Activated T-helper 1 cell treated with anti-CD3 and anti-CD28 coated beads, Interleukin-12 subunit alpha, Interleukin-12 subunit beta, Interleukin-2, Interleukin-4 antibody, amounts not matched to agents 30 ng/mL and 10 ng/mL and 1 ng/mL, durations not matched to agents 14 hours and 24 hours and 36 hours (primary cell): ENCODE data around the gene GPR3. TPM values are rescaled to one million over a fixed set of nuclear protein-coding genes. Genes with fewer than 3 reads are reported as not detected.
"Not testable (repeated sequence)": the region's sequence is repeated elsewhere in the genome, so short reads cannot be mapped to it uniquely, and the experiment has no call there.

Experiments used
- DNase-seq: peaks from one replicate; pipeline ENCODE4 v3.0.0; 2021; ENCODE audit warnings: low spot score
- H3K27ac Mint-ChIP-seq: one replicate; pipeline ENCODE4 v1.8.0; 2021; ENCODE audit warnings: mild to moderate bottlenecking, mixed read lengths
- H3K27me3 Mint-ChIP-seq: one replicate; pipeline ENCODE4 v1.8.0; 2022; ENCODE audit warnings: mild to moderate bottlenecking, moderate library complexity, mixed read lengths; ENCODE audit not compliant: insufficient read depth
- H3K36me3 Mint-ChIP-seq: one replicate; pipeline ENCODE4 v1.8.0; 2021; ENCODE audit warnings: low read depth, mixed read lengths
- H3K4me1 Mint-ChIP-seq: one replicate; pipeline ENCODE4 v1.8.0; 2021; ENCODE audit warnings: low read depth, mixed read lengths
- H3K4me3 Mint-ChIP-seq: one replicate; pipeline ENCODE4 v1.8.0; 2021; ENCODE audit warnings: mild to moderate bottlenecking, moderate library complexity, mixed read lengths
- H3K9me3 Mint-ChIP-seq: one replicate; pipeline ENCODE4 v1.8.0; 2021; ENCODE audit warnings: mixed read lengths
- intact Hi-C: fragments of 100-400 bp; cut with micrococcal nuclease; formaldehyde crosslinking; loops from one replicate; pipeline ENCODE4 v1.15.1; 2024
- total RNA-seq: library from RNA; stranded (reverse); gene quantifications from 2 replicates; pipeline ENCODE4 v1.2.3, GENCODE V29; 2022

The GPR3 gene
- total RNA-seq, 1 donor from 2014 or later, result 4.0 TPM

DNA sequence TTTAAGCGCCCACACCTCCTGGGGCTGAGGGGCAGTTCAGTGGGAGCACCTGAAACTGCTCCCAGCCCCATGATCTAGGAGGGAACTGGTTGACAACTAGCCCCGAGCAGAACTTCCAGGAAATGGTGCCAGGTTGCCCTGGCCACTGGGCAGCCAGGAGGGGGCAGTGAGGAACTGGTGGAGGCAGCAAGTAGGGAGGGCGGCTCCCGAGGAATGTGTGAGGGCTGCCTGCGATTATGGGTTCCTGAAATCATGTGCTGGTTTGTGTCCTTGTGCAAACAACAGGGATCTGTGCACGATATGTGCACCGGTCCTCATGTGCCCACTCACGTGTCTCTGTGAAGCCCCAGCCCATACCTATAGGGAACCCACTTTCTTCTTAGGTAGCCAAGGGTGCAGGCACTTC lies 9.9 kb downstream of the GPR3 start:
- Mint-ChIP-seq H3K27ac (no peak overlapping the region), H3K27me3 (no peaks in the 10 kb centered on the region), H3K4me1 (peaks cover 6% of the 10 kb centered on the region), H3K9me3 (no peaks in the 10 kb centered on the region), H3K4me3 (no peak overlapping the region), H3K36me3 (peaks cover 11% of the 10 kb centered on the region)
- intact Hi-C loops, result no loop called here
- DNase-seq, result no peak

GRCh38 chr1:27403065-27403726 lies 10.8 kb downstream of the GPR3 start:
- Mint-ChIP-seq H3K27ac (no peak overlapping the region), H3K9me3 (no peaks in the 10 kb centered on the region)
- intact Hi-C loops, result loop anchor here (1.0 kb wide), 1 partner anchor 203 kb away; no protein-coding TSS in a partner anchor

GRCh38 chr1:27403931-27404330 lies 11.5 kb downstream of the GPR3 start:
- intact Hi-C loops, result loop anchor here (1.0 kb wide), 1 partner anchor 202 kb away; no protein-coding TSS in a partner anchor
- Mint-ChIP-seq H3K4me3 (no peak overlapping the region), H3K36me3 (peaks cover 23% of the 10 kb centered on the region)

More at GRCh38 chr1:27403065-27403726, 10.8 kb downstream of the GPR3 start:
- Mint-ChIP-seq H3K27me3 (no peaks in the 10 kb centered on the region), H3K4me3 (no peak overlapping the region), H3K4me1 (peaks cover 6% of the 10 kb centered on the region), H3K36me3 (peaks cover 18% of the 10 kb centered on the region)
- no peak for DNase-seq

DNA sequence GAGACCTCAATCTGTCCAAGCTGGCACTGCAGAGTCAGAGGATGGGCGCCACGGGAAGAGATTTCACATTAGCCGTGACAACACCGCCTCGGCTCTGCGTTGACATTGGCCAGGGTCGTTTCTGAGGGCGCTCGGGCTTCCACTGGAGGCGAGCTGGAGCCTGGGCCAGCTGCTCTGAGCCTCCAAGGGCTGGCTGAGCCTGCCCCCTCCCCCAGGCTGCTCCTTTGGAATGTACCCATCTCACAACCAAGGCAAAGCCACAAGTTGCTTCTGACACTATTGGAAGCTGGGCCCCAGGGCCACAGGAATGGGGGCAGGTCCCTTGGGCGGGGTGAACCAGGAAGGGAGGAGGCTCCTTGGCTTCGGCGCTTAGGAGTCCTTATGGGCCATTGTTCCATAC lies 12.7 kb downstream of the GPR3 start:
- peaks cover 6% of the 10 kb centered on the region for H3K4me1 Mint-ChIP-seq
- no peak for DNase-seq
- no peak overlapping the region for H3K27ac Mint-ChIP-seq
- no peaks in the 10 kb centered on the region for H3K9me3 Mint-ChIP-seq
- peaks cover 28% of the 10 kb centered on the region for H3K36me3 Mint-ChIP-seq
- H3K27me3 Mint-ChIP-seq, result no peaks in the 10 kb centered on the region
- H3K4me3 Mint-ChIP-seq, result no peak overlapping the region
- intact Hi-C loops, result no loop called here

More at GRCh38 chr1:27403931-27404330, 11.5 kb downstream of the GPR3 start:
- Mint-ChIP-seq H3K27me3 (no peaks in the 10 kb centered on the region), H3K4me1 (peaks cover 6% of the 10 kb centered on the region), H3K9me3 (no peaks in the 10 kb centered on the region), H3K27ac (peak overlapping the region; percentile 48)
- DNase-seq, result no peak

GRCh38 chr1:27405598-27406361 lies 13.4 kb downstream of the GPR3 start:
- H3K9me3 Mint-ChIP-seq, DNase-seq, H3K4me1 Mint-ChIP-seq, H3K27me3 Mint-ChIP-seq, intact Hi-C loops, H3K27ac Mint-ChIP-seq, H3K4me3 Mint-ChIP-seq: not testable (repeated sequence)
- H3K36me3 Mint-ChIP-seq, result peaks cover 31% of the 10 kb centered on the region

DNA sequence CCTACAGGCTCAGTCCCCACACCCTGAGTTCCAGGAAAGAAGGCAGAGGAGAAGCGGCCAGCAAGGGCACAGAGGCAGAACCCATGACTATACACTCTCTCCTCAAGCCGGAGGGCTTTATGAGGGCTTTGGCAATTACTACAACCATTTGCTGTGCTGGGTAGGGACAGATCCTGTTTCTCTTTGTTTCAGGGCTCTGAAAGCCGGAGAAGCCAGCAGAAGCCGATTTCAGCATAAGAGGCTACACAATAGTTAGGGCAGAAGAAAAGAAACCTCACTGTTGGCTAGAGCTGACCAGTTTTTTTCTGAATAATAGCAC lies 13.9 kb downstream of the GPR3 start:
- no peak for DNase-seq
- peaks cover 37% of the 10 kb centered on the region for H3K36me3 Mint-ChIP-seq
- H3K4me1 Mint-ChIP-seq, result peaks cover 12% of the 10 kb centered on the region
- intact Hi-C loops, result no loop called here
- no peaks in the 10 kb centered on the region for H3K27me3 Mint-ChIP-seq
- H3K27ac Mint-ChIP-seq, result no peak overlapping the region
- H3K4me3 Mint-ChIP-seq, result no peak overlapping the region
- no peaks in the 10 kb centered on the region for H3K9me3 Mint-ChIP-seq

- peaks cover 12% of the 10 kb centered on the region for H3K4me1 Mint-ChIP-seq
- H3K9me3 Mint-ChIP-seq, intact Hi-C loops, H3K27me3 Mint-ChIP-seq, DNase-seq, H3K4me3 Mint-ChIP-seq, H3K27ac Mint-ChIP-seq: not testable (repeated sequence)
- H3K36me3 Mint-ChIP-seq, result peaks cover 38% of the 10 kb centered on the region
Measured at GRCh38 chr1:27406791-27407190, 14.4 kb downstream of the GPR3 start.

DNA sequence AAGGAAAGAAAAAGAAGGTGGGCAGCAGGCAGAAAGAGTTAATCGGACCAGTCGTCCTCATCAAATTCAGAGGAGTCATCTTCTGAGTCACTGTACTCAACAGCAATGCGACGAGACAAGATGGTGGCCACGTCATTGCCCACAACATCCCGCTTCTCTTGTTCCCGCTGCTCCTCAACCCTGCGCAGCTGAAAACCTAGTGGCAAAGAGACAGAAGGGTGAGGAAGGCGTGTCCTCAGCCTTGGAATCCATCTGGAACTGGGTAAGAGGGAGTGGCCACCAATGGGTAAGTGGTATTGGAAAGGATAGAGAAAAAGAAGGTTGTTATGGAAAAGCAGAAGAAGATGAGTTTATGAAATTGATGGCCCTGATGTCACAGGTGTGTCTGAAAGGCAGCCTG lies 15.7 kb downstream of the GPR3 start:
- H3K4me1 Mint-ChIP-seq, result peaks cover 12% of the 10 kb centered on the region
- H3K36me3 Mint-ChIP-seq, result peaks cover 45% of the 10 kb centered on the region
- H3K9me3 Mint-ChIP-seq, result no peaks in the 10 kb centered on the region
- H3K4me3 Mint-ChIP-seq, result no peak overlapping the region
- intact Hi-C loops, result no loop called here
- no peak for DNase-seq
- no peaks in the 10 kb centered on the region for H3K27me3 Mint-ChIP-seq
- H3K27ac Mint-ChIP-seq, result peak overlapping the region; percentile 58

DNA sequence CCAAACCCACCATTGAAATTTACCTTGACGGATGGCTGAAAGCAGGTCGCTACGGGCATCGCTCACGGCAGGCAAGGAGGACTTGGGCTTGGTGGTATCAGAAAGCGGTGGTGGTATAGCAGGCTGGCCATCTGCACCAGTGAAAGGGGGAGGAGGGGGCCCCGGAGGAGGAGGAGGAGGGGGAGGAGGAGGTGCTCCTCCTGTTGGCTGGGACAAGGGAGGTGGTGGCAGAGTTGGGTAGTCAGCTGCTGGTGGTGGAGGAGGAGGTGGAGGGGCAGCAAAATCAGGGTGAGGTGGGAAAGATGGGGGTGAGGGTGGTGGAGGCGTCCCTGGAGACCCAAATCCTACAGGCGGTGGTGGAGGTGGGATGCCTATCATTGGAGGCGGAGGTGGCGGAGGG lies 17.2 kb downstream of the GPR3 start:
- Mint-ChIP-seq H3K27me3 (no peaks in the 10 kb centered on the region), H3K4me3 (no peak overlapping the region), H3K9me3 (no peaks in the 10 kb centered on the region), H3K4me1 (peaks cover 6% of the 10 kb centered on the region), H3K36me3 (peaks cover 51% of the 10 kb centered on the region), H3K27ac (no peak overlapping the region)
- no peak for DNase-seq
- intact Hi-C loops, result no loop called here

- Mint-ChIP-seq H3K9me3 (no peaks in the 10 kb centered on the region), H3K27me3 (no peaks in the 10 kb centered on the region), H3K4me1 (peaks cover 9% of the 10 kb centered on the region), H3K27ac (peak overlapping the region; percentile 44), H3K4me3 (no peak overlapping the region), H3K36me3 (peaks cover 59% of the 10 kb centered on the region)
- no peak for DNase-seq
- intact Hi-C loops, result no loop called here
Measured at GRCh38 chr1:27410709-27411108, 18.3 kb downstream of the GPR3 start.

- peaks cover 65% of the 10 kb centered on the region for H3K36me3 Mint-ChIP-seq
- intact Hi-C loops, result no loop called here
- no peak overlapping the region for H3K4me3 Mint-ChIP-seq
- DNase-seq, result no peak
- H3K27me3 Mint-ChIP-seq, result no peaks in the 10 kb centered on the region
- no peak overlapping the region for H3K27ac Mint-ChIP-seq
- no peaks in the 10 kb centered on the region for H3K9me3 Mint-ChIP-seq
- peaks cover 27% of the 10 kb centered on the region for H3K4me1 Mint-ChIP-seq
Measured at GRCh38 chr1:27412502-27412901, 20.1 kb downstream of the GPR3 start.

DNA sequence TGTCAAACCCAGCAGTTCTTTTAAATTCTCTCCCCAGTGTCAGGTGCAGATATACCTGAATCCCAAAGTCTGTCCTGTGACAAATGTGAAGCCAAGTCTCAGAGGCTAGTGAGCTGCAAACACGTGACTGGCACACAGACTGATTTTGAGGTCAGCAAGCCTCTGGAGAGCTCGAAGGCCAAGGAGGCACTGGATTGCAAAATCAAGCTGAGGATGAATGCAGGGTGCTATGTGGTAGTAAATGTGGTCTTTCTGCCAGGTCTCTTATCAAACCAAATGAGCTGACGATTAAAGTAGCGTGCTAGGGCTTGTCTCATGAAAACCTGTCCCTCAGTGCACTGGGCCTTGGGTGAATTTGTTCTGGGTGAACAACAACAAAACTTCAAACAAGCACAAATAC lies 20.6 kb downstream of the GPR3 start:
- no peaks in the 10 kb centered on the region for H3K27me3 Mint-ChIP-seq
- peaks cover 29% of the 10 kb centered on the region for H3K4me1 Mint-ChIP-seq
- no peak overlapping the region for H3K4me3 Mint-ChIP-seq
- no peaks in the 10 kb centered on the region for H3K9me3 Mint-ChIP-seq
- peaks cover 62% of the 10 kb centered on the region for H3K36me3 Mint-ChIP-seq
- DNase-seq, result no peak
- H3K27ac Mint-ChIP-seq, result no peak overlapping the region
- intact Hi-C loops, result no loop called here

DNA sequence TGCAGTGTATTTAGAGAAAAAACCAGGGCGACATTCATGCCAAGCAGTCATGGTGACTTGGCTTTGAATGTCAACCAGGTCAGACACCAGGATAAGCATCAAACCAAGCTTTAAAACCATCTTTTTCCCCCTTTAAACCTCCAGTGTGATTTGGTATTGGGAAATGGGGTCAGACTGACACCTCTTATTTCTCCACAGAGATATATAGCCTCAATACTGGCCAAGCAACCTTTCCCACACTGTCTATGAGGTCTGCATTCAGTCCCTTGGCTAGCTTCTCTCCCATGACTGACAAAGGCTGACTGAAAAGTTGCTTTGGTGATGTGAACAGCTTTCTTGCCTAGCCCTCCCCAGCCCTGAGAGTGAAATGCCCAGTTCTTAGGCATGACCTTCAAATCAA lies 21.7 kb downstream of the GPR3 start:
- no peaks in the 10 kb centered on the region for H3K9me3 Mint-ChIP-seq
- H3K36me3 Mint-ChIP-seq, result peaks cover 60% of the 10 kb centered on the region
- no peak for DNase-seq
- intact Hi-C loops, result no loop called here
- H3K4me1 Mint-ChIP-seq, result peaks cover 40% of the 10 kb centered on the region
- H3K27me3 Mint-ChIP-seq, result no peaks in the 10 kb centered on the region
- H3K27ac Mint-ChIP-seq, result no peak overlapping the region
- H3K4me3 Mint-ChIP-seq, result no peak overlapping the region
